Fibroblast of skin of back (primary cell): Measurements from ENCODE around the gene CFAP90.

ENCODE experiments used
- DNase-seq: peaks from one replicate; pipeline ENCODE4 v3.0.0-alpha.2; 2013

The CFAP90 gene

DNA sequence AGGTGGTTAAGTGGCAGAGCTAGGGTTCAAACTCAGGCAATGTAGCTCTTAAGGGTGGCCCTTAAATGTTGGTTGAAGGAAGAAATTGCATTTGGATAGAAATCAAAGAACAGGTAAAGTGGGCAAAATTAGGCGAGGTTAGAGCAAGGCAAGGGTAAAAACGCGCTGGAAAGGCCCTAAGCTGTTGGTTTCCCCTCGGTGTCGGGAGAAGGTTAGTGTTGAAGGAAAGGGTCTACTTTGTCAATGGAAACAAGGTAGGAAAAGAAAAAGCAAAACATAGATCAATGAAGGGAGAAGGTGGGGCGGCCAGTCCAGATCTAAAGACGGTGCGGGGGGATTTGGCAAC is 17.5 kb upstream of the CFAP90 start:
- DNase-seq: peak; percentile 3

DNA sequence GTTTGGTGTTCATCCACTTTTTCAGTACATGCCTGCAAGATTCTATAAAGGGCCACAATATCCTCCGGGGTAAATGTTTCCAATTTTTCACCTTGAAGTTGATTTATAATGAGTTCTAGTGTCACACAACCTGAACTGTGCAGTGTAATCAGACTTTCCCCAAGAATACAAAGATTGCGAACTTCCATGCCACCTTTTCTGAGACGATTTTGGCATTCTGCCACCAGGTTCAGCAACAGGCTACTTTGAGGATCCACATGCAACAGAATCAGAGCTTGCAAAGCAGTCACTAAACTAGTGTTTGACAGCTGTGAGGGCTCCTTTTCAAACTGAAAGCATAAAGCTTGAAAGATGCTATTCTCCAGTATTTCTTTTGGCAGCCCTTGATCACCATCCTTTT is 16.3 kb upstream of the CFAP90 start:
- no peak for DNase-seq

DNA sequence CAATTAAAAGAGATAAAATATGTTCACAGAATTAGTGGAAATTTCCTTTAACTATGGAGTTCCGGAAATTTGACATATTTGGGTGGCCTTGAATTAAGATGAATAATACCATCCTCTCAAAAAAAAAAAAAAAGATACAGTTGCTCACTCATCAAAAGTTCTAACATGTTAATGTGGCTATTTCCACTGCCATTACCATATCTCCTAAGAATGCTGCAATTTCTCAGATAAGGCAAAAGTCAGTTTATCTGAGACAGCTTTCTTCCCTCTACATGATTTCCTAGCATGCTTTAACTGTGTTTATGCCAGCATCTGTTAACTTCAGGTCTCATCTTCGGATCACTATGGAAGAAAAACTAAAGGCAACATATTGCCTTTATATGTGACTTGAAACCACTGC is 15.3 kb upstream of the CFAP90 start:
- DNase-seq: no peak

DNA sequence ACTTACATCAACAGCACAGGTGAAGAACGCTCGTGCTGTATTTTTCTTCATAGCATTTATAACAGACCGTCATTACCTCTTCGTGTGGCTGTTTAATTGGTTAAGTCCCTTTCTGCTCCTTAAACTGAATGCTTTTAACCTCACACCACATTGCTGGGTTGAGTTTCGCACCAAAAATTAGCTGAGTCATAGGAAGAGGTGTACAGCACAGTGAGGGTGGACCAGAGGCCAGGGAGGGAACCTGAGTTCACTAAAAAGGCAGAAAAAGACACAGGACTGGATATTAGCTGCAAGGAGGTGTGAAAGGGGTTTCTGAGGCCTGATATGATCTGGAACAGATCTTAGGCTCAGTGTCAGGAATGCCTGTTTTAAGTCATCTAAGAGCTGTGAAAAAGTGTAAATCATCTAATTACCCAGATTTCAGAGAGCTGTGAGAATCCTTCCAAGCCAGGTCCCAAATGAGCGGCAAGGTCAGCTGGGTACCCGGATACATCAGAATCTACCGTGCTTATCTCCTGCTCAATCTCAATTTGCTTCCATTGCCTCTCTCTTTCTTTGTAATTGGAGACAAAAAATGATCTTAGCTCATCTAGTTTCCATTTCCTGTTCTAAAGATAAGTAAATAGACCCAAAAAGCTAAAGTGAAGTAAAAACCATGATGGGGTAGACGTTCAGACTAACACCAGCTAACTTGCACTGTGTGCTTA is 7.1 kb upstream of the CFAP90 start:
- no peak for DNase-seq

DNA sequence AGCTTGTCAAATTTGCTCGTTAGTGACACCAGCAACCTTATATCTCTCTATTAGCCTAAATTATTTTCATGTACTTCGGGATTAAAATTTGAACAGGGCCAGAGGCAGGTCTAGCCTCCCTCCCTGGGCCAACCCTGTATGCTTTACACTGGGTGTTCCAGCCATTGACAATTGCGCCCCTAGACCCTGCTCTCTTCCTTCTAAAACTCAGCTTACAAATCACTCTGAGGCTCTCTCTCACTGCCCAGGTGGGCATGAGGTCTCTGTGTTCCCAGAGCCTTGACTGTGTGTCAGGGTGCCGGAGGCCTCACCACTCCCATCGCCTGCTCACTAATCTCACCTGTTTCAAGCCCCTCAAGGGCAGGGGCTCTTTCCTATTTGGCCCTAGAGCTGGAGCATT is 6.4 kb upstream of the CFAP90 start:
- DNase-seq: no peak

DNA sequence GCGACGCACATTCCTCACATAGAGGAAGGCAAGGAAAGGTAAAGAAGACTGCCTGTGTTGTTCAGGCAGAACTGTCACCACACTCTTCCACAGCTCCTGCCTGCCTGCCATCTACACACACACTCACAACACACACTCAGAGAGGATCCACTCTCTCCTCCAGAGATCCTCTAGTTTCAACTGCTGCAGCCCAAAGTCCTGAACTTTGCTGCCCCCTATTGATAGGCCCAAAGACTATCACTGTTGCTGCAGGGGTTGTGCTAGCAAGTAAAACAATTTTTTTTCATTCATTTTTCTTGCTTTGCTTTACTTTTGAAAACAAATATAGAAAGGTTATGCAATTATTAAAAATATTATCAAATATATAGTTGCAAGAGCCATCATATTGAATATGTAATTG is 5.9 kb upstream of the CFAP90 start:
- DNase-seq: peak; percentile 24

DNA sequence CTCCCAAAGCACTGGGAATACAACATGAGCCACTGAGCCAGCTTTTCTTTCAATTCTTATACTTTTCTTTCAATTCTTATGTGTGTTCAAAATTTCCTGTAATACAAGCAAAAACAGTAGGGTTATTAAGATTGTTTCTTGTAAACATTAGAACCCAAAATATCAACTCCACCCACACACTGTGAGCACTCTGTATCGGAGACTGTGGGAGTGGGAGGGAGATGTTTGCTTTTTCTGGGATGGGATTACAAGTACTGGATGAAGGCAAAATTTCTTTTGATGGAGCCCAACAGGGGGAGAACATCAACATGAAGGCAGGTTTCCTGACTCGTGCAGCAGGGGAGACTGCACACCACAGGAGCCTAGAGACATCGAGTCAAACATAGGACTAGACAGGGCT is 4.7 kb upstream of the CFAP90 start:
- no peak for DNase-seq

DNA sequence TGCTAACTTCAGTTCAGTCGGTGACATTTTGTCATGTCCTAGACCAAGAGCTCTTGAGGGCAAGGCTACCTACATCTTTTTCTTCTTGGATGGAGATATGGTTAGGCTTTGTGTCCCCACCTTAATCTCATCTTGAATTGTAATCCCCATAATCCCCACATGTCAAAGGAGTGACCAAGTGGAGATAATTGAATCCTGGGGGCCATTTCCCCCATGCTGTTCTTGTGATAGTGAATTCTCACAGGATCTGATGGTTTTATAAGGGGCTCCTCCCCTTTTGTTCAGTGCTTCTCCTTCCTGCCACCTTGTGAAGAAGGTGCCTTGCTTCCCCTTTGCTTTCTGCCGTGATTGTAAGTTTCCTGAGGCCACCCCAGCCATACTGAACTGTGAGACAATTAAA is 2.1 kb upstream of the CFAP90 start:
- no peak for DNase-seq

DNA sequence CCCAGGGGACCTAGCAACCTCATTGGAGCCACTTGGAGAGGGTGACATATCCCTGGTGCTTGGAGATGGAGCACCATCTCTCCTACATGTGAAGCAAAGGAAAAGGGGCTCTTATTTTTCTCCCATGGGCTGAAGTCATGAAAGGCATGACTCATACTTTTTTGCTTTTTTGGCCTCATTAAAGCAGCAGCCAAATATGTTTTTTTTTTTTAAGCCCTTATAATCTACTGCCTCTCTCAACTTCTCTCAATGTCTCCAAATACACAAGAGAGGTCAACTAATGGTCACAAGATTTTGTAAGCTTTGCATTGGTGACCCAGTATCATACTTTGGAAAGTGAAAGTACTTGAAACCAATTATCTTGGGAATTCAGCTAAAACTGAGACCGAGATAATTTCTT is 1.6 kb upstream of the CFAP90 start:
- peak; percentile 41 for DNase-seq

DNA sequence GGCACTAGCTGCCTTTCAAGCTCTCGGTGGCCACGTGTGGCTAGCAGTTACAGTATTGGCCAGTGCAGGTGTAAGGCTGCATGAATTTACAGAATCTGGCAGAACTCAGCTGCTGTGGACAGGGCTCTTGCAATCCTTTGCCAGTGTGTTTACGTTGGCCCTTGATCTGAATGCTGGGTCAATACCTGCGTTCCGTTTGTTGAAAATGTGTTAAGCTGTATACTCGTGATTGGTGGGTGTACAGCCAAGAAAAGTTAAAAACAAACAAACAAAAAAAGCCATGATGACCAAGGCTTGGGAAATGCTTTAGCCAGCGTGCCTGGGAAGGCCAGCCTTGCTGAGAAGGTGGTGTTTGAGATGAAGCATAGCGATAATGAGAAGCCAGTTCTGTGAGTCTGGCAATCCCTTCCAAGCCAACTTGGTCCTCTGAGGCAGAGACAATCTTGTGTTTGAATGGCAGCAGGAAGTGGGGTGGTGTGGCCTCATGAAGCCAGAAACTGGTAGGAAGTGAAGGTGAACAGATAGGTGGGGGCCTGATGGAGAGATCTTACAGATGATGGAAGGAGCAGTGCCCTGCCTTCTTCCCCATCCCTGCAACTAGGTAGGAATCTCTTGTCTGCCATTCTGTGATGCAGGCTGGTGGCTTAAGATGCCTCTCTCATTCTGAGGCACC is 820 bp upstream of the CFAP90 start:
- DNase-seq: no peak

DNA sequence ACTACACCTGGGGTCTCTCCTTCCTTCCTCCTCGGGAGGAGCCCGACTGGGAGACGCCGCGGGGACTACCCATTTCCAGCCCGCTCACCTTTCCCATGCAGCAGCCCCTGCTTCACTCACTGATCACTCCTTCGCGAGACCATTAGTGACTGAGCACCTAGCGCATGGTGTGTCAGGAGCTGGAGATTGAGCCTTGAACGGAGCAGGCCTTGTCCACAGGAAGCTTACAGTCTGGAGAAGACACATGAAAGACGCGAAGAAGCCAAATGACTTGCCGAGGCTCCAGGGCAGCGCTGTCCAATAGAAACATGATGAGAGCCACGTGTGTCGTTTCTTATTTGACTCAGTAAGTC is 283 bp upstream of the CFAP90 start:
- DNase-seq: no peak

DNA sequence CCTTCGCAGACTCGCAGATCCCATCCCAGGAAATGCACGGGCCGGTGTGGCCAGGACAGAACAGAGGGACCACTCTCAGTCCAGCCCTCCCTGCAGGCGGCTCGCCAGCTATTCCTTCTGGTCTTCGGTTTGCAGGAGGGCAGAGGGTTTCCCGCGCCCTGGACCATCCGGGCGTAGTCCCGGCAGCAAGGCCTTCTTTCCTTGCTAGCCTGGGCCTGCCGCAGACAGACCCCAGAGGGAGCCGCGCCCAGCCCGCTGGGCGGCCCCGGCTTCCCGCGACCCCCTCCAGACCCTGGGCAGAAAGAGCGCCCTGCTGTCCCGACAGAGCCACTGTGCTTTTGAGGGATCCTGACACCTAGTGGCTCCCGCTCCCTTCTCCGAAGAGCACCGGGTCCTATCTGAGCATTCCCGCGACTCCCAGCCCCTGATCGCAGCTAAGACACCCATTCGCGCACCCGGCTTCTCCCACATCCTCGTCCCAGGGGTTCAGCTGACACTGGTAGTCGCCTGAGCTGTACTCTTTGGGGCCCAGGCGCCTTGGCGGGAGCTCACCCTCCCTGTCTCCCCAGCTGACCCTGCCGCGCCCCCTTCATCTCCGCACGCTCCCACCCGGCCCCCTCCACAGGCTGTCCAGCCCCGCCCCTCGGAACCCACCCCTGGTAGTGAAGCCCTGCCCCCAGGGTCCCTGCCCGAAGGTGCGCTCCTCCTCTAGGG is 1.1 kb downstream of the CFAP90 start:
- DNase-seq: peak; percentile 14

DNA sequence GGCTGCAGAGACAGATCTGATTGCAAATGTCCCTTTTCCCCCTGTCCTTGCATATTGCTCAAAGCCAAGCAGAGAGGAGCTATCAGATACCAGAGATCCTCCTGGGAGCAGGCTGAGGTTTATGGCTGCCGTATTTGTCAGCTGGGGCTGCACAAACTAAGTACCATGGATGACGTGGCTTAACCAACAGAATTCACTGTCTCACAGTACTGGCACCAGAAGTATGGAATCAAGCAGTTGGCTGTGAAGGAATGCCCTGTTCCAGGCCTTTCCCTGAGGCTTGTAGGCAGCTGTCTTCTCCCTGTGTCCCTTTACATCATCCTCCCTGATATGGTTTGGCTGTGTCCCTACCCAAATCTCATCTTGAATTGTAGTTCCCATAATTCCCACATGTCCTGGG is 2.6 kb downstream of the CFAP90 start:
- DNase-seq: peak; percentile 38

DNA sequence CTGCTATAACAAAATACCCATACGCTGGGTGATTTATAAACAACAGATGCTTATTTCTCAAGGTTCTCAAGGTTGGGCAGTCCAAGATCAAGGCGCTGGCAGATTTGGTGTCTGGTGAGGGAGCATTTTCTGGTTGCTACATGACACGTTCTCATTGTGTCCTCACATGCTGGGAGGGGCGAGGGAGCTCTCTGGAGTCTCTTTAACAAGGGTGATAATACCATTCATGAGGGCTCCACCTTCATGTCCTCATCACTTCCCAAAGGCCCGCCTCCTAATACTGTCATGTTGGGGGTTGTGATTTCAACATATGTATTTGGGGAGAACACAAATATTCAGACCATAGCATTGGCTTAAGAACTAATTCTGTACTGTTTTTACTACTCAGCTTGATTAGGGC is 4.6 kb downstream of the CFAP90 start:
- DNase-seq: no peak

DNA sequence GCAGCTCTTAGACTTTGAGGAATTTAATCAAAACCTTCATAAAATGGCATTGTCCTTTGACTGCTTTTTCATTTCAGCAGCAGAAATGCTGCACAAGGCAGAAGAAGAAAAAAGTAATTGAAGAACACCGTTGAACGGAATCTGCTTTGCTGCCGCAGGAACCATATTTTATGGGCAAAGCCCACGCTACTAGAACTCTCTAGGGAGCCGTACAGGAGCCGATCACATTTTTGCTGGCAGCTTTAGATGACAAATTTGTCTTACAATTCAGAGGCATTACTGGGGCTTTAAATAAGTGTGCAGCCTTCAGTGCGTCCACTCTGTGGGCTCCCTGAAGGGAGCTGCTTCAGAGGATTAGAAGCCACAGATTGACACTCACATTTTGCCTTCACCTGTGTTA is 5.4 kb downstream of the CFAP90 start:
- no peak for DNase-seq

DNA sequence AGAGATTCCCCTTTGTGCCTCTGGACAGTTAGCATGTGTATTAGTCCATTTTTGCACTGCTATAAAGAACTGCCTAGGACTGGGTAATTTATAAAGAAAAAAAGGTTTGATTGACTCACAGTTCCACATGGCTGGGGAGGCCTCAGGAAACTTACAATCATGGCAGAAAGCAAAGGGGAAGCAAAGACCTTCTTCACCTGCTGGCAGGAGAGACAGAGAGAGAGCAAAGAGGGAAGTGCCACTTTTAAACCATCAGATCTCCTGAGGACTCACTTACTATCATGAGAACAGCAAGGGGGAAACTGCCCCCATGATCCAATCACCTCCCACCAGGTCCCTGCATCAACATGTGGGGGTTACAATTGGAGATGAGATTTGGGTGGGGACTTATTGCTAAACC is 6.0 kb downstream of the CFAP90 start:
- no peak for DNase-seq

DNA sequence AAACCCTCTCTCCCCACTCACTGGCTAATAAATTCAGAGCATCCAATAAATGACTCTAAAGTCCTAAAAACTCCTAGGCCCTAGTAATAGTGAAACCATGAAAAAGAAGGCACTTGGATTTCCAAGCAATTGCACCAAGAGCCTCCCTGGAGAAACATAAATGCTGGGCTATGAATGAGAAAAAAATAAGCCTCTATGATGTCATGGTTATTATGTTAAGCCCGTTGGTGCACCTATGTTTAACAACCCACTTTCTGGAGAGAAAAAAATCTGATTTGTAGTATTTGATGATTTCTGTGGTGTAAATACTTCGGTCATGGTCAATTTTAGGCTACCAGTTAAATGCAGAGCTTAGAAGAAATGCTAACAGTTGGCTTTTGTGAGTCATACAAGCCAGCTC is 8.4 kb downstream of the CFAP90 start:
- DNase-seq: no peak

DNA sequence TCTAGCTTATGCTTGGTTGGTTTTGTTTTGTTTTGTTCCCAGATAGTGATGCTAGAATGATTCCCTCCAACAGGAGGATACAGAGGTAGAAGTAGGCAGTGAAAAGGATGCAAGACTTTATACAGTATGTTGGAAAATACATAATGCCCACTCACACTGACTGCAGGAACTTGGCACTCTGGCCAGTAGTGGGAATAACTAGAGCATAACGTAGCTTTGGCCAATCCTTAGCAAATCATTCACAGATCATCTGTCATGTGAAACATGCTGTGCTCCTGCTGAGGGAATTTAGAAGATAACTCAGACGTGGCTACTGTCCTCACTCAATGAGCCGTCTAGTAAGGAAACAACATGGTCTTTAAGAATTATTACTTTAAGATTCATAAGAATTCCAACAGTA is 13.5 kb downstream of the CFAP90 start:
- DNase-seq: no peak

DNA sequence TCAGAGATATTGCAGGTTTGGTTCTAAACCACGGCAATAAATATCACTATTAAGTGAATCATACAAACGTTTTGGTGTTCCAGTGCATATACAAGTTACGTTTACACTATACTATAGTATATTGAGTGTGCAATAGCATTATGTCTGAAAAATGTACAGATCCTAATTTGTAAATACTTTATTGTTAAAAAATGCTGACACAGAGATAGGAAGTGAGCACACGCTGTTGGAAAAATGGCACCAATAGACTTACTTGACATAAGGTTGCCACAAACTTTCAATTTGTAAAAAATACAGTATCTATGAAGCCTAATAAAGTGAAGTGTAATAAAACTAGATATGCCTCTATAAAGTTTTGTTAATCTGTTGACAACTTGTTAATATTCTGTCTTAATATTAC is 16.0 kb downstream of the CFAP90 start:
- no peak for DNase-seq

DNA sequence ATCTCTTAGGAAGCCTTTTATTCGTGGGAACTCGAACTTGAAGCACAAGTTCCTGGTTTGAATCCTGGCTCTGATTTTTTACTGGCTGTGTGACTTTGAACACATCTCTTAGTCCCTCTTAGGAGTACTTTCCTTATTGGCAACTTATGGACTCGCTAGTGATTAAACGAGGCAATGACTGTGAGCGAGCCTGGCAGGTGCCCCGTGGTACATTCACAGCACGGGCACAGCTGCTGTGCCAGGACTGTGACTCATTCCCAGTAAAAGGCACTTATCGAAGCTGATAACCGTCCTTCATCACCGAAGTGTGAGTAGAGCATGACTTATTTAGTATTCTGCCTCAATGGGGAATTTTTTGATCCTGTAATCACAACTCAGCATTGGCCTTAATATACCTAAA is 22.7 kb downstream of the CFAP90 start:
- no peak for DNase-seq

DNA sequence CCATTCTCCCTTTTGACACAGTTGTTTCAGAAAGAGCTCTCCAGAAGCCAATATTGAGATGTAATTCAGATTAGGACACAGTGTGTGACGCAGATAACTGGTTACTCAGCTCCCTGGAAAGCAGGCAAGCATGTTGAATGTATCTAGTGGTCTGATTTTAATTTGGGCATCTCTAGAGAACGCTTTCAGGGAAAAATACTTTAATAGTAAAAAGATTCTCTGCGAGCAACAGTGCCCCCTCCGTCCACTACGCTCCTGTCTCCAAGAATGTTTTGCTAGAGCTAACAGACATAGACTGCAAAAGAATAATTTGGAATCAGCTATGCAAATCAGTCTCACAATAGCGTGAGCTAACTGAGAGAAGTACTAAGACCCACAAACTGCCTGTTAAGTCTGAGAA is 23.3 kb downstream of the CFAP90 start:
- DNase-seq: no peak

DNA sequence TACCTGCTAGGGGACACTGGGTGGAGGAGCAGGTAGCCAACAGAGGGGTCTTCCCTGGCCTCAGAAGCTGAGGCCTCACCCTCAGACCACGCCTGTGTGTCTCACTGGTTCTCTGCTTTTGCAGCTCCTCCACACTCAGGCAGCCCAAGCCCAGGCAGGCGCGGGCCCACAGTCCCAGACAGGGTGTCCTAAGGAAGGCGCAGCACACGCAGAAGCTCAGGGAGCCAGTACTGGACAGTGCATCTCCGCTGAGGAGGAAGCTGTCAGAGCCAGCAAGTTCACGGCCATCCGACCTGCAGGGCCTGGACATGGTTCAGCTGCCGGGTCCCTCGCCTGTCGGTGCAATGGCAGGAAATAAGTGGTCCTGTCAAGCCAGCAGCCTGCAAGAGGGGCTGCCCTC is 25.3 kb downstream of the CFAP90 start:
- DNase-seq: no peak

DNA sequence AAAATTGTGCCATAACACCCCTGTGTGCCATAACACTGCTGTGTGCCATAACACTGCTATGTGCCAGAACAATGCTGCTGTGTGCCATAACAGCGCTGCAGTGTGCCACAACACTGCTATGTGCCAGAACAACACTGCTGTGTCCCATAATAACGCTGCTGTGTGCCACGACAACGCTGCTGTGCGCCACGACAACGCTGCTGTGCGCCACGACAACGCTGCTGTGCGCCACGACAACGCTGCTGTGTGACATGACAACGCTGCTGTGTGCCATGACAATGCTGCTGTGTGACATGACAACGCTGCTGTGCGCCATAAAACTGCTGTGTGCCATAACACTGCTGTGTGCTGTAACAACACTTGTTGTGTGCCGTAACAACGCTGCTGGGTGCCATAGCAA is 25.9 kb downstream of the CFAP90 start:
- no peak for DNase-seq

DNA sequence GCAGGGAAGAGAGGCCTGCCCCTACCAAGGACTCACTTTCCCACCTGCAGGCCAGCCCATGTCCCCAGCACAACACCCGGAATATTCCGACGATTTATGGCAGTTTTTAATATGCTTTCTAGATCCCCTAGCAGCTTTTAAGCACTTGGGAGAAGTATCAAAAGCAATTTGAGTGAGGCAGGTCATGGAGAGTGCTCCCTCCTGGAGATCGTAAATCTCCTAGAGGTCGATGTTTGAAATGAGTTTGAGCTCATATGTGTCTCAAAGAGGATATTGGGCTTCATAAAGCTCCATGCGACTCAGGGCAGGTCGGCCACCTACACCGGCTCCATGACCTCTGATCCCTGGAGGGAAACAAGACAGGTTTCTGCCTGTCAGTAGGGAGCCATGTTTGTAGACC is 27.3 kb downstream of the CFAP90 start:
- no peak for DNase-seq
